PC-9 (cell line): ENCODE results near the gene GPRASP3.

Experiments
- EZH2 ChIP-seq: fragments of 200-600 bp; sonication (generic); IDR thresholded peaks from 2 replicates; pipeline ENCODE4 v1.8.0; 2017; ENCODE audit warnings: antibody characterized with exemption, low read depth
- TF ChIP-seq, protein P1 (sequence below): fragments of 200-600 bp; sonication (generic); conservative IDR thresholded peaks from 2 replicates; pipeline ENCODE4 v1.6.1; 2017; ENCODE audit warnings: mixed run types, antibody characterized with exemption, mild to moderate bottlenecking, moderate library complexity

DNA sequence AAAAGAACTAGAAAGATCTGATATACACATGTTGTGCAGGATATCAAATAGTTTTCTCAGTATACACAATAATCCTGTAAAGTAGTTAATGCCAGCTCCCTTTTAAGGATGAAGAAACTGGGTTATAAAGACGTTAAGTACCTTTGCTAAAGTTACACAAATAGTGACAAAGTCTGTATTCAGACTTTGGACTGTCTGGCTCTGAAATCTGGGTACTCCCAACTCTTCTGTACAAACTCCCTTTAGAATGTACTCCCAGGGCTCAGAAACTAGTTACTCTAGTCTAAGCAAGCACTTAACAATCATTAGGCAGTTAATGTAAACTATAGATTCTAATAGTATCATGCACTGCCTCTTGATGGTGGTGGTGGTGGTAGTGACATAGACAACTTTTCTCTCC is 7.2 kb downstream of the GPRASP3 start:
- TF ChIP-seq EZH2 = no peak
- TF ChIP-seq, protein P1, sequence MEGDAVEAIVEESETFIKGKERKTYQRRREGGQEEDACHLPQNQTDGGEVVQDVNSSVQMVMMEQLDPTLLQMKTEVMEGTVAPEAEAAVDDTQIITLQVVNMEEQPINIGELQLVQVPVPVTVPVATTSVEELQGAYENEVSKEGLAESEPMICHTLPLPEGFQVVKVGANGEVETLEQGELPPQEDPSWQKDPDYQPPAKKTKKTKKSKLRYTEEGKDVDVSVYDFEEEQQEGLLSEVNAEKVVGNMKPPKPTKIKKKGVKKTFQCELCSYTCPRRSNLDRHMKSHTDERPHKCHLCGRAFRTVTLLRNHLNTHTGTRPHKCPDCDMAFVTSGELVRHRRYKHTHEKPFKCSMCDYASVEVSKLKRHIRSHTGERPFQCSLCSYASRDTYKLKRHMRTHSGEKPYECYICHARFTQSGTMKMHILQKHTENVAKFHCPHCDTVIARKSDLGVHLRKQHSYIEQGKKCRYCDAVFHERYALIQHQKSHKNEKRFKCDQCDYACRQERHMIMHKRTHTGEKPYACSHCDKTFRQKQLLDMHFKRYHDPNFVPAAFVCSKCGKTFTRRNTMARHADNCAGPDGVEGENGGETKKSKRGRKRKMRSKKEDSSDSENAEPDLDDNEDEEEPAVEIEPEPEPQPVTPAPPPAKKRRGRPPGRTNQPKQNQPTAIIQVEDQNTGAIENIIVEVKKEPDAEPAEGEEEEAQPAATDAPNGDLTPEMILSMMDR = no peak
